22Rv1 (cell line): ENCODE data around the gene PPP1R1A.

Experiments used
- H3K27ac ChIP-seq: fragments of 450-650 bp; 2 replicates; pipeline ENCODE4 v1.5.1; 2017
- CTCF ChIP-seq: fragments of 450-650 bp; IDR thresholded peaks from 2 replicates; pipeline ENCODE4 v1.5.1; 2017; ENCODE audit warnings: mild to moderate bottlenecking
- ZFX ChIP-seq: fragments of 450-650 bp; IDR thresholded peaks from 2 replicates; pipeline ENCODE4 v1.6.1; 2017; ENCODE audit warnings: antibody characterized with exemption, borderline replicate concordance

The PPP1R1A gene

DNA sequence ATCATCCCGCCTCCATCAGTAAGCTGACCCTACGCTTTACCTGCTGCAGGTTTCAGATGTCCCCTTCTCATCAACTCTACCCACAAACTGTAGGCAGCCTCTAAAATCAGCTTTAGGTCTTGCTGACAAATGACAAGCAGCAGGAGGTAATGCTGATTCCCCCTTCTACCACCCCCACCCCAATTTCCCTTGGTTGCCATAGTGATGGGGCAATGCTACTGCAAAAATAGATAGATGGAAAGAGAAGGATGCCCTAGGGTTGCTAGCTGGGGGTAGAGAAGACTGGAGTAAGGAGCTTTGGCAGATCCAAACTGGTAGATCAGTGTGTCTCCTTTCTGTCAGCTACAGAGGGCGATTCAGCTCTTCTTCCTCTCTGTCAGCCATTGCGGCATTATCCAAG lies 58.9 kb downstream of the PPP1R1A start:
- TF ChIP-seq CTCF (no peak), ZFX (no peak)

More for the DNA sequence above, 58.9 kb downstream of the PPP1R1A start:
- no peak overlapping the region for H3K27ac ChIP-seq
